Right lobe of liver (tissue), 6 donors: ENCODE measurements around the gene CDK3. TPM values are rescaled to one million over a fixed set of nuclear protein-coding genes. Genes with fewer than 3 reads are reported as not detected.

ENCODE experiments used
- ATAC-seq, 4 donors: fragments of 200-7000 bp; cut with Tn5 transposase; one replicate each; pipeline ENCODE4 v1.9.1; 2020; ENCODE audit warnings: mild to moderate bottlenecking in 4 of 4, moderate library complexity in 4 of 4
- DNase-seq, 3 donors: peaks; one replicate each; pipeline ENCODE4 v3.0.0-alpha.2; 2020
- H3K27ac ChIP-seq, 3 donors: fragments of 200-600 bp; one replicate each; pipeline ENCODE4 v1.8.0; 2022
- H3K27me3 ChIP-seq, 2 donors: fragments of 200-600 bp; one replicate each; pipeline ENCODE4 v1.8.0; 2022
- H3K36me3 ChIP-seq, 4 donors: fragments of 200-600 bp; sonication (generic) in 1 of 4; one replicate each; pipeline versions ENCODE4 v1.5.1 to v1.8.0; 2017 to 2022; ENCODE audit warnings: control low read depth in 1 of 4
- H3K4me1 ChIP-seq, 4 donors: fragments of 200-600 bp; sonication (generic) in 1 of 4; one replicate each; pipeline versions ENCODE4 v1.5.1 to v1.8.0; 2017 to 2022; ENCODE audit warnings: control low read depth in 1 of 4
- H3K4me3 ChIP-seq, 3 donors: fragments of 200-600 bp; one replicate each; pipeline ENCODE4 v1.8.0; 2022
- H3K9me3 ChIP-seq, 4 donors: fragments of 200-600 bp; sonication (generic) in 1 of 4; one replicate each; pipeline versions ENCODE4 v1.5.1 to v1.8.0; 2017 to 2022; ENCODE audit warnings: control low read depth in 1 of 4
- POLR2A ChIP-seq: fragments of 450-650 bp; IDR thresholded peaks from one replicate; pipeline ENCODE4 v1.6.1; 2017; ENCODE audit warnings: antibody characterized with exemption, mild to moderate bottlenecking
- whole genome bisulfite sequencing: methylation state at CpG from one replicate; pipeline ENCODE4 v1.1.6; 2018; ENCODE audit warnings: low coverage, low lambda C conversion rate; ENCODE audit not compliant: insufficient coverage; ENCODE audit errors: missing lambda C conversion rate; 5-methylcytosine and 5-hydroxymethylcytosine counted together
- intact Hi-C, 2 donors: fragments of 100-400 bp; cut with DNase I; formaldehyde crosslinking; loops; one replicate each; pipeline versions ENCODE4 v1.11.2 to v1.14.1; 2022
- total RNA-seq, 6 experiments: library from RNA; depleted of rRNA in 2 of 6; stranded (reverse); fragments of >200 nt in 2 of 6; fragmentation: NEBNext Ultra II Directional in 3 of 6; extraction: Animal tissue kit (Norgen Biotek cat#: 25700) in 3 of 6; gene quantifications; one replicate each; pipeline versions ENCODE4 v1.1.0 to v1.2.4, GENCODE V29; 2016 to 2023
- TF ChIP-seq, protein P1 (sequence below), 4 donors: fragments of 200-600 bp in 3 of 4; fragments of 450-650 bp in 1 of 4; IDR thresholded peaks; one replicate each; pipeline versions ENCODE4 v1.5.1 to v1.8.0; 2016 to 2022; ENCODE audit warnings: antibody characterized with exemption in 4 of 4, mild to moderate bottlenecking in 2 of 4
- donor health status: DM: no; HTN: yes; CAD: no.
- donor health status: DM: no; HTN: no; CAD: no.
- donor health status: DM: no; HTN: no; CAD: no.
- donor health status: DM: no; HTN: yes; CAD: no.
- donor health status: DM: no; HTN: yes; CAD: no.

CDK3 gene
- total RNA-seq, 6 experiments from 2014 or later = 2.2 to 11.0 (median 3.1) TPM

DNA sequence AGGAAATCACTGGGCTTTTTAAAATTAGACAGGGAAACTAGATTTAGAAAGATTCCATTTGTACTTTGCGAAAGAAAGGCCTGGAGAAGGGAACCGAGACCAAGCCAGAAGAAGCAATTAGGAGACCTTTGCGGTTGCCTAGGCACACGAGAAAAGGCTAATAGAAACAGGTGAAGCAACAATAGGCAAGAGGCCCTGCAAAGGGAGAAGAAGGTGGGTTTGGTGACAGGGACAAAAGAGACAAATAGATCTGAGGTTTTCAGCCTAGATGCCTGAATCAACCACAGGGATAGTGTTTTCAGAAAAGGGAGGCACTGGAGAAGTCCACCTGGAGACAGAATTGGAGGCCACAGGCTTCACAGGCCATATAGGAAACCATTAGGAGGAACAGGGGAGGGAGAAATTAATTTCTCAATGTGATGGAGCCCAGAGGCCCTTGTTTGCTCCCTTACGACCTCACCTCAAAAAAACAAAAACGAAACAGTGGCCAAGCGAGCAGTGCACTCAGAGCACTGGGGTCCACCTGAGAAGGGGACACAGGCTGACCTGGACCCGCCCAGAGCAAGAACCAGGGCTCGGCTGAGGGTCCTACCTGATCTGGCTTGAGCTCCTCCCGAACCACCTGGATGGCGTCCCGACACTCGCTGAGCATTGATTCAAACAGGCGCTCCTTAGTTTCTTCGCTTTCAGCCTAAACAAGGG lies 49.3 kb downstream of the CDK3 start:
- Histone ChIP-seq H3K36me3 (peaks cover 0 to 89% (median 46%) of the 10 kb centered on the region in 4 donors), H3K27ac (no peak overlapping the region), H3K9me3 (no peaks in the 10 kb centered on the region), H3K4me3 (no peak overlapping the region), H3K27me3 (no peaks in the 10 kb centered on the region), H3K4me1 (no peaks in the 10 kb centered on the region)
- no peak for ATAC-seq
- intact Hi-C loops = no loop called here
- DNase-seq = no peak
- TF ChIP-seq POLR2A = no peak
- TF ChIP-seq, protein P1, sequence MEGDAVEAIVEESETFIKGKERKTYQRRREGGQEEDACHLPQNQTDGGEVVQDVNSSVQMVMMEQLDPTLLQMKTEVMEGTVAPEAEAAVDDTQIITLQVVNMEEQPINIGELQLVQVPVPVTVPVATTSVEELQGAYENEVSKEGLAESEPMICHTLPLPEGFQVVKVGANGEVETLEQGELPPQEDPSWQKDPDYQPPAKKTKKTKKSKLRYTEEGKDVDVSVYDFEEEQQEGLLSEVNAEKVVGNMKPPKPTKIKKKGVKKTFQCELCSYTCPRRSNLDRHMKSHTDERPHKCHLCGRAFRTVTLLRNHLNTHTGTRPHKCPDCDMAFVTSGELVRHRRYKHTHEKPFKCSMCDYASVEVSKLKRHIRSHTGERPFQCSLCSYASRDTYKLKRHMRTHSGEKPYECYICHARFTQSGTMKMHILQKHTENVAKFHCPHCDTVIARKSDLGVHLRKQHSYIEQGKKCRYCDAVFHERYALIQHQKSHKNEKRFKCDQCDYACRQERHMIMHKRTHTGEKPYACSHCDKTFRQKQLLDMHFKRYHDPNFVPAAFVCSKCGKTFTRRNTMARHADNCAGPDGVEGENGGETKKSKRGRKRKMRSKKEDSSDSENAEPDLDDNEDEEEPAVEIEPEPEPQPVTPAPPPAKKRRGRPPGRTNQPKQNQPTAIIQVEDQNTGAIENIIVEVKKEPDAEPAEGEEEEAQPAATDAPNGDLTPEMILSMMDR (IDR thresholded peaks at IDR 0.05) = no peak
- 87% methylated on average over 7 of the region's 15 CpGs for WGBS

DNA sequence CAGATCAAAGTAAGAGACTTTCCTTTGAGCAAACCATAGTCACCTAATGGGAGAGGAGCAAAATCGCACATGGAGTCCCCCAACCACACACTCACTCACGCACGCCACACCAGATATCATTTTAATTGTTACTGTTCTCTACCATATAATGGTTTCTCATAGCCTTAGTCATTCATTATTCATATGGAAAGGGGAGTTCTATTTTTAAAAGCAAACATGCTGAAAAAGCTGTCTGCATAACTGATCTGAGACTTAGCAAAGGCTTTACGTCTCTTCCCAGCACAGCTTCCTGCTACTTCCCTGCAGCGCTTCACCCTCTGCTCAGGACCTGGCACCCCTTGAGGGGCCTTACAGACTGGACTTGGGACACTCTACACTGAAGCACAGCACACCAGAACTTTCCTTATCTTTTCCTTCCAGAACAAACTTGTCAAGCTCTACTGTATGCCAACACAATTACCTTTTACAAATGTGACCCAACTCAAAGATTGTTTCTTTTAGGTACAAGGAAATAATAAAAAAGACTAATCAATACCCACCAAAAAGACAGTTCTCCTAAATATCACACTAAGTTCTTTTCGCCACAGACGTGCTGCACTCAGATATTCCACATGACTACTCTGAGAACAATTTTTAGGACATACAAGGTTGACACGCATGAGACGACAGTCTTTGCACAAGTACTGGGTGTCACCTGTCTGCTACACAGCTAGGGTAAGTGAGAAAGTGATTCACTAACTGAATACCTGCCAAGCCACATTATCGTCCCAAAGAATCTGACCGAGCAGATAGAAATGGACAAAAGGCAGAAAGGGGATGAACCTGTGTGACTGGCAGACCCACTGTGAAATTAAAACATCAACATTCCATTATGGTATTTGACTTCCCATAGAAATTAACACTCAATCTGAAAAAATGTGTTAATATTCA lies 50.1 kb downstream of the CDK3 start:
- WGBS = 87% methylated on average over 9 of the region's 11 CpGs
- TF ChIP-seq, protein P1 (IDR thresholded peaks at IDR 0.05) = no peak
- no peak for TF ChIP-seq POLR2A
- Histone ChIP-seq H3K9me3 (no peaks in the 10 kb centered on the region), H3K4me3 (no peak overlapping the region), H3K4me1 (no peaks in the 10 kb centered on the region), H3K27ac (no peak overlapping the region), H3K36me3 (peaks cover 0 to 87% (median 41%) of the 10 kb centered on the region in 4 donors), H3K27me3 (no peaks in the 10 kb centered on the region)
- DNase-seq (no peak), ATAC-seq (no peak)
- intact Hi-C loops = no loop called here

DNA sequence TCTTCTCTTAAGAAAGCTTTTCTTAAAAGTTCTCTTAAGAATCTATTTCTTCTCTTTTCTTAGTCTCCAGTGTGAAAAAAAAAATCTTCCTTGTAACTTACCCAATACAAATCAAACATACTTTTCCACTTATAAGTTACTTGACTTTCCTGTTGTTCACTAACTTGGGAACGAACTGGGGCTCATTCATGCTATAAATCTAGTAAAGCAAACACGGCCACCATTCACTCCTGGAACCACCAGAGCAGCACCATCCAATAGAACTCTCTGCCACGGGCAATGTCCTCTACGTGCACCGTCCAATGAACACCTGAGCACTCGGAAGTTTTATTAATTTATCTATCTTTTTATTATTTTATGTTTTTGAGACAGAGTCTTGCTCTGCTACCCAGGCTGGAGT lies 50.9 kb downstream of the CDK3 start:
- WGBS = 79% methylated on average over 6 of the region's 6 CpGs
- Histone ChIP-seq H3K9me3 (no peaks in the 10 kb centered on the region), H3K4me3 (no peak overlapping the region), H3K27ac (no peak overlapping the region), H3K27me3 (no peaks in the 10 kb centered on the region), H3K4me1 (no peaks in the 10 kb centered on the region), H3K36me3 (peaks cover 2 to 87% (median 42%) of the 10 kb centered on the region in 4 donors)
- TF ChIP-seq POLR2A = no peak
- TF ChIP-seq, protein P1 (IDR thresholded peaks at IDR 0.05) = no peak
- ATAC-seq (no peak), DNase-seq (no peak)
- intact Hi-C loops = no loop called here

DNA sequence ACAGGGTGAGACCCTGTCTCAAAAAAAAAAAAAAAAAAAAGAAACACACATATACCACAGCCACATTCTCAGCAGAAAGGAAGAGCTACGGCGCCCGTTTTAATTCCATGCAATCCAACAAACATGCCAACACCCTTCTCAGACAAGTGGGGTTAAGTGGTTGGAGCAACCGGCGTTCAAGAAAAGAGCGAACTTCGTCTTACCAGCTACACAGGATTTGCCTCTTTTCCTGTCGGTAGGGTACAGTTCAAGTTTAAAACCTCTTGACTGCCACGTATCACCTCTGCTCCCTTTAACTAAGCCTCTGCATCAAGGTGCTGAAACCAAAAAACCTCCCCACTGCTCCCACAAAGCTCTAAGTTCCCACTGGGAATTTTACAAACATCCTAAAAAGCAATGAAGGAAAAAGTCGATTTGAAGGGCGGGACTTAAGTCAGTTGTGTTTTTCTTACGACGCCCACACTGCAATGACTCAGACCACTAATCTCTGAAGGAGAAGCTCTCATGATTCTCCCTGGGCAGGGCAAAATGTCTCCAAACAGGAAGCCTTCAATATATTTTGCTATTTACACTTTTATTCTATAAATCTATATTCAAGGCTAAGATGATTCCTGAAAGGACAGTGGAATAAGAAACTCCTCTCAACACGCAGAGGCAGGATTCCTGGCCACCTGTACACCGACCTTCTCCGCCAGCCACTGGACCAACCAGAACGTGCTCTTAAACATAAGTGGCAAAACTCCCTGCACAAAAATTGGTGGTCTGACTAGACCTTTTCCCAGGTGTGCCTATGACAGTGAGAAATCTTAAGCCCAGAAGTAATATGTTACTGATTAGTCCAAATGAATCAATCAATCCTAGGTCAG lies 52.8 kb downstream of the CDK3 start:
- peaks cover 11 to 87% (median 43%) of the 10 kb centered on the region in 4 donors for H3K36me3 ChIP-seq
- TF ChIP-seq, protein P1 (IDR thresholded peaks at IDR 0.05) = no peak
- no peak for TF ChIP-seq POLR2A
- H3K9me3 ChIP-seq = no peaks in the 10 kb centered on the region
- H3K27me3 ChIP-seq = no peaks in the 10 kb centered on the region
- intact Hi-C loops = no loop called here
- no peak overlapping the region for H3K4me3 ChIP-seq
- no peak for ATAC-seq
- H3K27ac ChIP-seq = no peak overlapping the region
- DNase-seq = no peak
- 87% methylated on average over 14 of the region's 17 CpGs for WGBS
- H3K4me1 ChIP-seq = no peaks in the 10 kb centered on the region
